K562 (cell line): Measurements from ENCODE around the gene GUK1. TPM values are rescaled to one million over a fixed set of nuclear protein-coding genes. Genes with fewer than 3 reads are reported as not detected.
A peak's percentile ranks its signal among the peaks of the same experiment; 100 is the strongest.

Source experiments
- ATF6 ChIP-seq: sonication (generic); formaldehyde crosslinking; IDR thresholded peaks from 2 replicates; pipeline ENCODE4 v1.4.0; 2020; ENCODE audit warnings: mild to moderate bottlenecking, missing genetic modification reagents
- C11orf30 ChIP-seq: fragments of 450-650 bp; IDR thresholded peaks from 2 replicates; pipeline ENCODE4 v1.6.1; 2016; ENCODE audit warnings: low read depth, mild to moderate bottlenecking
- ETV5 ChIP-seq: sonication (generic); formaldehyde crosslinking; IDR thresholded peaks from 2 replicates; pipeline ENCODE4 v1.4.0; 2020; ENCODE audit warnings: low read depth, mild to moderate bottlenecking, missing genetic modification reagents
- GTF3C2 ChIP-seq: IDR thresholded peaks from 3 replicates; pipeline ENCODE4 v1.6.1; 2011; ENCODE audit warnings: borderline replicate concordance, mild to moderate bottlenecking, moderate library complexity; ENCODE audit not compliant: insufficient read length; ENCODE audit errors: extremely low read depth
- KLF13 ChIP-seq: fragments of 450-650 bp; IDR thresholded peaks from 2 replicates; pipeline ENCODE4 v1.6.1; 2016; ENCODE audit warnings: missing genetic modification characterization, low read depth, mild to moderate bottlenecking, missing compliant biosample characterization, moderate library complexity, borderline replicate concordance
- OTX1 ChIP-seq: fragments of 450-650 bp; formaldehyde crosslinking; IDR thresholded peaks from 2 replicates; pipeline ENCODE4 v1.4.0; 2022; ENCODE audit warnings: mild to moderate bottlenecking
- PATZ1 ChIP-seq: fragments of 250-450 bp; sonication (Bioruptor Pico); IDR thresholded peaks from 2 replicates; pipeline ENCODE4 v1.5.0; 2020; ENCODE audit warnings: mild to moderate bottlenecking, borderline replicate concordance
- SIN3B ChIP-seq: fragments of 450-650 bp; IDR thresholded peaks from 2 replicates; pipeline ENCODE4 v1.6.1; 2017; ENCODE audit warnings: low read depth, mild to moderate bottlenecking, moderate library complexity
- ZBTB33 ChIP-seq: sonication (generic); formaldehyde crosslinking; IDR thresholded peaks from 2 replicates; pipeline ENCODE4 v1.8.1; 2023; ENCODE audit warnings: mild to moderate bottlenecking, missing genetic modification reagents
- ZBTB8A ChIP-seq: fragments of 450-650 bp; IDR thresholded peaks from 2 replicates; pipeline ENCODE4 v1.6.1; 2018; ENCODE audit warnings: mild to moderate bottlenecking, moderate library complexity; ENCODE audit not compliant: partially characterized antibody
- ZC3H8 ChIP-seq: fragments of 450-650 bp; IDR thresholded peaks from 2 replicates; pipeline ENCODE4 v1.6.1; 2017
- ZZZ3 ChIP-seq: fragments of 450-650 bp; IDR thresholded peaks from 2 replicates; pipeline ENCODE4 v1.6.1; 2016; ENCODE audit warnings: antibody characterized with exemption, mild to moderate bottlenecking, moderate library complexity
- polyA plus RNA-seq, 8 experiments: library from polyadenylated mRNA; depleted of rRNA in 4 of 8; stranded (reverse) in 5 of 8; unstranded in 3 of 8; fragments of >200 nt; fragmentation: Nextera tagmentation in 2 of 8; fragmentation: Illumina TruSeq in 1 of 8; extraction: Ambion mirVana in 2 of 8; extraction: Trizol in 1 of 8; gene quantifications; 2 replicates each; pipeline versions ENCODE4 v1.2.1 to v1.2.3, GENCODE V29; 2011 to 2014; ENCODE audit warnings: inconsistent platforms in 1 of 8, missing spikeins in 1 of 8
- total RNA-seq, 7 experiments: library from RNA; depleted of rRNA in 6 of 7; stranded (reverse); fragments of >200 nt in 6 of 7; fragmentation: Illumina TruSeq in 2 of 7; extraction: Trizol in 2 of 7; gene quantifications; 2 replicates each; pipeline versions ENCODE4 v1.2.1 to v1.2.3, GENCODE V29; 2011 to 2021; ENCODE audit warnings: low replicate concordance in 1 of 7

The GUK1 gene
- total and polyA plus RNA-seq, 9 of the 15 experiments (the other 6 are each of a cell fraction or from before 2014, with no cell fraction given), result 7.0 to 331 (median 132) TPM

- TF ChIP-seq ETV5 (CRISPR knock-in tag), result 0 out of 2 replicates have a peak, but pooled peaks have one; percentile 14
- no peak for TF ChIP-seq GTF3C2
- peak; percentile 89 for TF ChIP-seq ZBTB33 (CRISPR knock-in tag)
- peak; percentile 93 for TF ChIP-seq KLF13 (tag)
- TF ChIP-seq ZC3H8, result no peak
- peak; percentile 99 for TF ChIP-seq SIN3B
- no peak for TF ChIP-seq ZBTB8A
- TF ChIP-seq PATZ1 (CRISPR knock-in tag), result no peak
- TF ChIP-seq ATF6 (CRISPR knock-in tag), result 0 out of 2 replicates have a peak, but pooled peaks have one; percentile 18
- TF ChIP-seq ZZZ3, result no peak
- TF ChIP-seq C11orf30, result peak; percentile 83
- TF ChIP-seq OTX1 (CRISPR knock-in tag), result 0 out of 2 replicates have a peak, but pooled peaks have one; percentile 2
These were observed 25.5 kb downstream of the GUK1 start, which contains the start of gene IBA57 (continued) for GRCh38 chr1:228165372-228166169.
